GM18507 (cell line): ENCODE data around the gene CASS4.
"Not testable (repeated sequence)": the region's sequence is repeated elsewhere in the genome, so short reads cannot be mapped to it uniquely, and the experiment has no call there.

Experiments used
- DNase-seq: peaks from one replicate; pipeline ENCODE4 v3.0.0; 2011; ENCODE audit warnings: low read depth; ENCODE audit not compliant: insufficient read length; ENCODE audit errors: extremely low spot score
- FAIRE-seq: peaks from 2 replicates; lab custom pipeline; 2011; peaks lifted over from hg19 to GRCh38; lab: Jason Lieb, UNC

The CASS4 gene

GRCh38 chr20:56411759-56412472, at the start of gene CASS4:
TSS of gene CASS4 (plus strand) at chr20:56412260. CDS start at chr20:56412459, 199 bp downstream.
- FAIRE-seq, result peak; percentile 49

GRCh38 chr20:56362833-56363413, 49.1 kb upstream of the CASS4 start:
- DNase-seq, result no peak
- no peak for FAIRE-seq

More at GRCh38 chr20:56411759-56412472, at the start of gene CASS4:
- DNase-seq, result no peak

GRCh38 chr20:56363491-56363890, 48.6 kb upstream of the CASS4 start:
- FAIRE-seq (no peak), DNase-seq (no peak)

GRCh38 chr20:56368351-56369134, 43.5 kb upstream of the CASS4 start:
- FAIRE-seq, result no peak
- no peak for DNase-seq

- FAIRE-seq (no peak), DNase-seq (no peak)
Observed at GRCh38 chr20:56369179-56369578, 42.9 kb upstream of the CASS4 start.

GRCh38 chr20:56371977-56372376, 40.1 kb upstream of the CASS4 start:
- no peak for DNase-seq
- FAIRE-seq, result no peak

GRCh38 chr20:56372850-56373249, 39.2 kb upstream of the CASS4 start:
- no peak for FAIRE-seq
- no peak for DNase-seq

- FAIRE-seq (no peak), DNase-seq (no peak)
Observed at GRCh38 chr20:56373942-56374341, 38.1 kb upstream of the CASS4 start.

GRCh38 chr20:56376331-56376730, 35.7 kb upstream of the CASS4 start:
- DNase-seq (no peak), FAIRE-seq (no peak)

- DNase-seq, result no peak
- FAIRE-seq, result no peak
Observed at GRCh38 chr20:56378386-56378785, 33.7 kb upstream of the CASS4 start.

- FAIRE-seq (no peak), DNase-seq (no peak)
Observed at GRCh38 chr20:56380375-56380774, 31.7 kb upstream of the CASS4 start.

GRCh38 chr20:56381501-56381900, 30.6 kb upstream of the CASS4 start:
- no peak for DNase-seq
- FAIRE-seq, result no peak

- FAIRE-seq (no peak), DNase-seq (no peak)
Observed at GRCh38 chr20:56382696-56383095, 29.4 kb upstream of the CASS4 start.

GRCh38 chr20:56383334-56383733, 28.7 kb upstream of the CASS4 start:
- FAIRE-seq (no peak), DNase-seq (no peak)

- DNase-seq (no peak), FAIRE-seq (no peak)
Observed at GRCh38 chr20:56385130-56385529, 26.9 kb upstream of the CASS4 start.

- FAIRE-seq (no peak), DNase-seq (no peak)
Observed at GRCh38 chr20:56386219-56386618, 25.8 kb upstream of the CASS4 start.

- FAIRE-seq (no peak), DNase-seq (no peak)
Observed at GRCh38 chr20:56388882-56389281, 23.2 kb upstream of the CASS4 start.

GRCh38 chr20:56389807-56390206, 22.3 kb upstream of the CASS4 start:
- DNase-seq, result no peak
- no peak for FAIRE-seq

- DNase-seq, FAIRE-seq: not testable (repeated sequence)
Observed at GRCh38 chr20:56390396-56390795, 21.7 kb upstream of the CASS4 start.

- FAIRE-seq, result no peak
- DNase-seq, result no peak
Observed at GRCh38 chr20:56391037-56391436, 21.0 kb upstream of the CASS4 start.
